GM10248 (cell line): ENCODE results near the gene ARHGEF25.
"Not testable (repeated sequence)": the region's sequence is repeated elsewhere in the genome, so short reads cannot be mapped to it uniquely, and the experiment has no call there.

Experiments
- CTCF ChIA-PET: fragments of 300-600 bp; sonication (Branson Sonifier 250); formaldehyde crosslinking; extraction: SDS; loops from one replicate; lab custom pipeline; 2021; ENCODE audit warnings: antibody characterized with exemption; lab: Yijun Ruan, JAX
- POLR2A ChIA-PET: fragments of 350-650 bp; sonication (Branson Sonifier 250); formaldehyde crosslinking; extraction: SDS; loops from one replicate; lab custom pipeline; 2020; ENCODE audit warnings: antibody characterized with exemption; lab: Yijun Ruan, JAX
- DNase-seq: peaks from one replicate; pipeline ENCODE4 v3.0.0; 2012; ENCODE audit errors: extremely low spot score
- TF ChIP-seq, protein P1 (sequence below): IDR thresholded peaks from 2 replicates; pipeline ENCODE4 v1.5.1; 2012; ENCODE audit warnings: mild to moderate bottlenecking, low read depth; ENCODE audit errors: extremely low read depth, missing control alignments, control extremely low read depth

ARHGEF25 gene

GRCh38 chr12:57630891-57631433, 19.7 kb downstream of the ARHGEF25 start:
- TF ChIP-seq, protein P1, sequence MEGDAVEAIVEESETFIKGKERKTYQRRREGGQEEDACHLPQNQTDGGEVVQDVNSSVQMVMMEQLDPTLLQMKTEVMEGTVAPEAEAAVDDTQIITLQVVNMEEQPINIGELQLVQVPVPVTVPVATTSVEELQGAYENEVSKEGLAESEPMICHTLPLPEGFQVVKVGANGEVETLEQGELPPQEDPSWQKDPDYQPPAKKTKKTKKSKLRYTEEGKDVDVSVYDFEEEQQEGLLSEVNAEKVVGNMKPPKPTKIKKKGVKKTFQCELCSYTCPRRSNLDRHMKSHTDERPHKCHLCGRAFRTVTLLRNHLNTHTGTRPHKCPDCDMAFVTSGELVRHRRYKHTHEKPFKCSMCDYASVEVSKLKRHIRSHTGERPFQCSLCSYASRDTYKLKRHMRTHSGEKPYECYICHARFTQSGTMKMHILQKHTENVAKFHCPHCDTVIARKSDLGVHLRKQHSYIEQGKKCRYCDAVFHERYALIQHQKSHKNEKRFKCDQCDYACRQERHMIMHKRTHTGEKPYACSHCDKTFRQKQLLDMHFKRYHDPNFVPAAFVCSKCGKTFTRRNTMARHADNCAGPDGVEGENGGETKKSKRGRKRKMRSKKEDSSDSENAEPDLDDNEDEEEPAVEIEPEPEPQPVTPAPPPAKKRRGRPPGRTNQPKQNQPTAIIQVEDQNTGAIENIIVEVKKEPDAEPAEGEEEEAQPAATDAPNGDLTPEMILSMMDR, result no peak
- DNase-seq, result no peak
- ChIA-PET POLR2A (no interaction called here), CTCF (interaction anchor here (0.8 to 5.9 kb wide), 7 partner anchors 9 to 57 kb away, joined by 3 to 71 read pairs (median 4); partner anchors contain the start of gene ARHGEF25)

DNA sequence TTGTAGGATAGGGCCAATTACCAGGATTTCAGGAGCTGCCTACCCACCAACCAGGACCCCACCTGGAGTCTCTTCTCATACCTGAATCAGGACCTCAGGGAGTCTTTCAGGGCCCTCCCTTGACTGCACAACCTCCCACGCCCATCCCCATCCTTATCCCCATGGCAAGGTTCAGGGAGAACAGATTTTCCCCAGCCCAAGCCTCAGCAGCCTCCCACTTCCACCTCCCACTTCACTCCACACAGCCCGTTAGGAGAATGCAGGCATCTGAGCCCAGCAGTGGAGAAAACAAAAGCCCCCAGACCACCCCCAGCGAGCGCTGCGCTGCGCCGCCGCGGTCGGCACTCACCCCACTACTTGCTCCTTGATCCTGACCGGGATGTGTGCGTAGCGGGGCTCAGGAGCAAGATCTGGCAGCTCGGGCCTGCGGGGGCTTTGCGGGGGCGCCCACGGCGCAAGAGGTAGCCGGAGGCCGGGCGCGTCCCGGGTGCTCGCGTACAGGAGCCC, 20.4 kb downstream of the ARHGEF25 start:
- no peak for DNase-seq
- TF ChIP-seq, protein P1, result no peak
- POLR2A ChIA-PET, result no interaction called here
- CTCF ChIA-PET, result interaction anchor here (1.2 to 5.9 kb wide), 5 partner anchors 10 to 57 kb away, joined by 3 to 71 read pairs (median 5); partner anchors contain the start of gene ARHGEF25

GRCh38 chr12:57632073-57632957, 21.1 kb downstream of the ARHGEF25 start:
- ChIA-PET POLR2A (no interaction called here), CTCF (interaction anchor here (0.7 to 5.9 kb wide), 28 partner anchors 8 to 233 kb away, joined by 3 to 71 read pairs (median 5); partner anchors contain the start of genes ARHGAP9, ARHGEF25, OS9 and PIP4K2C)
- TF ChIP-seq, protein P1, result peak; percentile 14
- DNase-seq, result peak; percentile 28

DNA sequence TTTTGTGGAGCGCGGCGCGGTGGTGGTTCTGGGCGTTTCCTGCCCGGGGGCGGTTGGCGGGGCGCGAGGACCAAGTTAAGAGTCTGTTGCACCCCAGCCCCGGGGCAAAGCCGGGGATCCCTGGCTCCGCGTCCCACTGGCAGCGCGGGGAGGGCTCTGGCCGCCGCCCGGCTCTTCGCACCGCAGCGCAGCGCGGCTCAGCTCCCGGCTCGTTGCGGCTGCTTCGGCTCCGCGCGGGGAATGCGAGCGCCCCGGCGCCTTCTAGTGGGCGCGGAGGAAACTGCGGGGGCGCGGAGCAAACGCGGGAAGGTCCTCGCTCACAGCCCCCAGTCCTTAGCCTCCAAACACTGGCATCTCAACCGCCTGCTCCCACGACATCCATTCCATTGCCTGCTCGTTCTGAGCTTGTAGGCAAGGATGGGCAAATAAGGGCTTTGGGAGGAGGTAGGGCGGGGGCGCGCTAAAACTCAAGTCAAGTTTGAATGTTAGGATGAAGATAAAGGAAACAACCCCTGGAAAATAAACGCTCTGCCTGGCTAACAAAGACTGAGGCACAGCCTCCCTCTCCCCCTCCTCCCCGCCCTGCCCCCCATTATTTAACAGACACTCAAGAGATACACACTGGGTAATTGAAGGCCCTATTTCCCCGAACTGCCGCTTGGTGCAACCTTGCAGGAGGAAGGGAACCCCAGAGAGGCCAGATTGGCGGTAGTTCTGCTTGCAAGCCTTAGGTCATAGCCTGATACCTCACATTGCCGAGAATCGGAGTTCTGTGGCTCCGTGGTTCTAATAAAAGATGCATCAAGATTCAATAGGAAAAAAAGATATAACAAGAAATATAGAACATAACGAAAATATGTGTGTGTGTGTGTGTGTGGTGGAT, 22.0 kb downstream of the ARHGEF25 start, which contains the start of gene B4GALNT1:
Gene B4GALNT1, minus strand, starts transcription at position 244 of the 883 bp plus-strand sequence. CDS start 1,069 bp downstream, outside the sequence.
- TF ChIP-seq, protein P1, result peak; percentile 86
- peak; percentile 85 for DNase-seq
- ChIA-PET POLR2A (no interaction called here), CTCF (interaction anchor here (0.7 to 5.9 kb wide), 31 partner anchors 9 to 232 kb away, joined by 3 to 71 read pairs (median 4); partner anchors contain the start of genes ARHGAP9, ARHGEF25, OS9 and PIP4K2C)

GRCh38 chr12:57636731-57637130, 25.5 kb downstream of the ARHGEF25 start:
- DNase-seq, POLR2A ChIA-PET: not testable (repeated sequence)
- CTCF ChIA-PET, result interaction anchor here (1.2 to 2.8 kb wide), 3 partner anchors 53 to 178 kb away, joined by 3 to 11 read pairs (median 4); partner anchors contain the start of gene DCTN2

DNA sequence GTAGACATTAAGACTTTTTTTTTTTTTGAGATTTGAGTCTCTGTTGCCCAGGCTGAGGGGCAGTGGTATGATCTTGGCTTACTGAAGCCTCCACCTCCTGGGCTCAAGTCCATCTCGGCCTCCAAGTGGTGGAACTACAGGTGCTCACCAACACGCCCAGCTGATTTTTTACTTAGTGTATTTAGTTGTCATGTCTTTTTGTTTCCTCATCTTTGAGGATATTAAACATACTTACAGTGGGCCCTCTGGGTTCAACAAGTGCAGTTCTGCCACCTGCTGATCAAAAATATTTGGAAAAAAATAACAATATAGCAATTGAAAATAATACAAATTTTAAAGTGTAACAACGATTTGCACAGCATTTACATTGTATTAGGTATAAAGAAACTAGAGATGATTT, 26.1 kb downstream of the ARHGEF25 start:
- TF ChIP-seq, protein P1, result no peak
- ChIA-PET CTCF (interaction anchor here (1.2 to 2.8 kb wide), 6 partner anchors 15 to 179 kb away, joined by 3 to 11 read pairs (median 4); partner anchors contain the start of gene DCTN2), POLR2A (no interaction called here)
- no peak for DNase-seq
